Loucy (cell line): ENCODE results near the gene DCUN1D2.

Source experiments
- H2AFZ ChIP-seq: fragments of 200-600 bp; sonication (generic); 2 replicates; pipeline ENCODE4 v1.6.0; 2016; ENCODE audit warnings: antibody characterized with exemption, mild to moderate bottlenecking, low read length, moderate library complexity
- H3F3A ChIP-seq: fragments of 200-600 bp; 2 replicates; pipeline ENCODE4 v1.6.0; 2016; ENCODE audit warnings: antibody characterized with exemption, low read depth, mild to moderate bottlenecking
- H3K27me3 ChIP-seq: fragments of 200-600 bp; sonication (generic); 2 replicates; pipeline ENCODE4 v1.6.1; 2014; ENCODE audit warnings: low read length, mild to moderate bottlenecking; ENCODE audit not compliant: insufficient read depth, poor library complexity, severe bottlenecking
- H3K36me3 ChIP-seq: fragments of 200-600 bp; sonication (generic); 2 replicates; pipeline ENCODE4 v1.6.1; 2016; ENCODE audit warnings: low read length; ENCODE audit not compliant: insufficient read depth
- H3K4me1 ChIP-seq: fragments of 200-600 bp; sonication (generic); 2 replicates; pipeline ENCODE4 v1.5.1; 2014; ENCODE audit warnings: low read length, mild to moderate bottlenecking; ENCODE audit not compliant: insufficient read depth, poor library complexity, severe bottlenecking
- H3K4me2 ChIP-seq: fragments of 200-600 bp; sonication (generic); 2 replicates; pipeline ENCODE4 v1.6.0; 2014; ENCODE audit warnings: antibody characterized with exemption, low read length, low read depth, mild to moderate bottlenecking; ENCODE audit not compliant: poor library complexity, severe bottlenecking
- H3K4me3 ChIP-seq: fragments of 200-600 bp; sonication (generic); 2 replicates; pipeline ENCODE4 v1.5.1; 2014; ENCODE audit warnings: low read length, mild to moderate bottlenecking, mixed read lengths; ENCODE audit not compliant: poor library complexity, severe bottlenecking
- H3K79me2 ChIP-seq: fragments of 200-600 bp; sonication (generic); 2 replicates; pipeline ENCODE4 v1.6.1; 2014; ENCODE audit warnings: low read length; ENCODE audit not compliant: insufficient read depth
- H3K9ac ChIP-seq: fragments of 200-600 bp; sonication (generic); 2 replicates; pipeline ENCODE4 v1.6.0; 2014; ENCODE audit warnings: mild to moderate bottlenecking, low read depth, low read length, moderate library complexity; ENCODE audit not compliant: poor library complexity, severe bottlenecking
- H3K9me2 ChIP-seq: fragments of 200-600 bp; sonication (generic); replicated peaks from 2 replicates; pipeline ENCODE4 v1.6.1; 2016; ENCODE audit warnings: low read depth, low read length, mixed read lengths
- H3K9me3 ChIP-seq: fragments of 200-600 bp; sonication (generic); 2 replicates; pipeline ENCODE4 v1.6.1; 2014; ENCODE audit warnings: mild to moderate bottlenecking, antibody characterized with exemption, low read length, low read depth; ENCODE audit not compliant: insufficient read depth
- H4K20me1 ChIP-seq: fragments of 200-600 bp; sonication (generic); 2 replicates; pipeline ENCODE4 v1.6.0; 2014; ENCODE audit warnings: antibody characterized with exemption, low read length, mild to moderate bottlenecking; ENCODE audit not compliant: insufficient read depth, poor library complexity, severe bottlenecking
- EZH2phosphoT487 ChIP-seq: fragments of 200-600 bp; IDR thresholded peaks from 2 replicates; pipeline ENCODE4 v1.6.1; 2018; ENCODE audit warnings: antibody characterized with exemption, mild to moderate bottlenecking, moderate library complexity, borderline replicate concordance
- TF ChIP-seq, protein P1 (sequence below): fragments of 200-600 bp; sonication (generic); conservative IDR thresholded peaks from 2 replicates; pipeline ENCODE4 v1.5.1; 2014; ENCODE audit warnings: mild to moderate bottlenecking, antibody characterized with exemption, low read length

The DCUN1D2 gene

DNA sequence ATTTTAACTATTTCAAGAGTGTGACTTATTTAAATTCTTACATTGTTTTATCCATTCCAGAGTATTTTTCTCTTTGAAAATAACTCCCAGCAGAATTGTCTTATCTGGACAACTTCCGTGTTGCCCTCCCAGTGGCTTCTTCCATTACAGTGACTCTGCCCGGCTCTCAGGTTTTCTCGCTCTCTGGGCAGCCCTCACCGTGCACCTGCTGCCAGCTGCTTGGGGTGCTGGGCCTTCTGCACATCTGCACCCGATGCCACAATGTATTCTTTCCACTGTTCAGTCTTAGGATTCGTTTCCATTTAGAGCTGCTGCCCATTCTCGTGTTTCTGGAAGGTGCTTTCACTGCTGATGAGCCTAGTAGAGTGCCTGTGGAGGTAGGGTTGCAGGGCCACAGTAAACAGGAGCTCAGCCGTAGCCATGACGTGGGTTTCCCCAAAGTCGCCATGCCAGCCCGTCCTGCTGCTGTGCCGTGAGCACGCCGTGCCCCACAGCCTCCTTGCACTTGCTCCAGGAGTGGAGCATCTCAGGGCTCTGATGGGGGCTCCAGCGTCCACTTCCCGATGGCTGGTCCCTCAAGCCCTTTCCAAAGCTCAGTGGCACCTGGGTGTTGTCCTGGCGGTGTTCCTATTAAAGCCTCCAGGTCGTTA is 46.1 kb upstream of the DCUN1D2 start:
- Histone ChIP-seq H3F3A (no peaks in the 10 kb centered on the region), H3K4me1 (no peaks in the 10 kb centered on the region), H3K4me3 (no peak overlapping the region), H3K4me2 (no peak overlapping the region), H3K79me2 (no peaks in the 10 kb centered on the region), H2AFZ (no peak overlapping the region), H3K9me2 (no peaks in the 10 kb centered on the region), H3K36me3 (peaks cover 8% of the 10 kb centered on the region; the same call in 1 of the 2 replicates), H4K20me1 (no peaks in the 10 kb centered on the region), H3K9me3 (no peaks in the 10 kb centered on the region), H3K9ac (no peak overlapping the region), H3K27me3 (no peaks in the 10 kb centered on the region)
- TF ChIP-seq, protein P1, sequence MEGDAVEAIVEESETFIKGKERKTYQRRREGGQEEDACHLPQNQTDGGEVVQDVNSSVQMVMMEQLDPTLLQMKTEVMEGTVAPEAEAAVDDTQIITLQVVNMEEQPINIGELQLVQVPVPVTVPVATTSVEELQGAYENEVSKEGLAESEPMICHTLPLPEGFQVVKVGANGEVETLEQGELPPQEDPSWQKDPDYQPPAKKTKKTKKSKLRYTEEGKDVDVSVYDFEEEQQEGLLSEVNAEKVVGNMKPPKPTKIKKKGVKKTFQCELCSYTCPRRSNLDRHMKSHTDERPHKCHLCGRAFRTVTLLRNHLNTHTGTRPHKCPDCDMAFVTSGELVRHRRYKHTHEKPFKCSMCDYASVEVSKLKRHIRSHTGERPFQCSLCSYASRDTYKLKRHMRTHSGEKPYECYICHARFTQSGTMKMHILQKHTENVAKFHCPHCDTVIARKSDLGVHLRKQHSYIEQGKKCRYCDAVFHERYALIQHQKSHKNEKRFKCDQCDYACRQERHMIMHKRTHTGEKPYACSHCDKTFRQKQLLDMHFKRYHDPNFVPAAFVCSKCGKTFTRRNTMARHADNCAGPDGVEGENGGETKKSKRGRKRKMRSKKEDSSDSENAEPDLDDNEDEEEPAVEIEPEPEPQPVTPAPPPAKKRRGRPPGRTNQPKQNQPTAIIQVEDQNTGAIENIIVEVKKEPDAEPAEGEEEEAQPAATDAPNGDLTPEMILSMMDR, result no peak
- TF ChIP-seq EZH2phosphoT487, result no peak

- Histone ChIP-seq H2AFZ (no peak overlapping the region), H3K79me2 (no peaks in the 10 kb centered on the region), H3K4me3 (no peak overlapping the region), H3K9me2 (no peaks in the 10 kb centered on the region), H3K9me3 (no peaks in the 10 kb centered on the region), H3K4me2 (no peak overlapping the region), H3K9ac (no peak overlapping the region), H4K20me1 (no peaks in the 10 kb centered on the region), H3F3A (no peaks in the 10 kb centered on the region), H3K4me1 (no peaks in the 10 kb centered on the region), H3K27me3 (no peaks in the 10 kb centered on the region), H3K36me3 (peaks cover 16% of the 10 kb centered on the region; the same call in 1 of the 2 replicates)
- TF ChIP-seq EZH2phosphoT487, result no peak
- TF ChIP-seq, protein P1, result no peak
These were observed 44.9 kb upstream of the DCUN1D2 start for GRCh38 chr13:113535381-113535781.

GRCh38 chr13:113534236-113534860 is 43.8 kb upstream of the DCUN1D2 start:
- no peak overlapping the region for H3K9ac ChIP-seq
- H3K36me3 ChIP-seq, result peaks cover 21% of the 10 kb centered on the region; the same call in 1 of the 2 replicates
- H2AFZ ChIP-seq, result no peak overlapping the region

More at GRCh38 chr13:113534236-113534860, 43.8 kb upstream of the DCUN1D2 start:
- Histone ChIP-seq H4K20me1 (no peaks in the 10 kb centered on the region), H3K4me1 (no peaks in the 10 kb centered on the region), H3K4me3 (no peak overlapping the region), H3K79me2 (no peaks in the 10 kb centered on the region), H3K9me2 (no peaks in the 10 kb centered on the region), H3K27me3 (no peaks in the 10 kb centered on the region), H3K9me3 (no peaks in the 10 kb centered on the region), H3K4me2 (no peak overlapping the region), H3F3A (no peaks in the 10 kb centered on the region)
- TF ChIP-seq, protein P1, result no peak
- no peak for TF ChIP-seq EZH2phosphoT487
